Measurements from ENCODE around the gene KCNH2. TPM values are rescaled to one million over a fixed set of nuclear protein-coding genes. Genes with fewer than 3 reads are reported as not detected.

Gene KCNH2
- total and polyA plus RNA-seq, 2 of the 13 experiments (the other 11 are each of a cell fraction or from before 2014, with no cell fraction given): 0.09 to 0.11 TPM

DNA sequence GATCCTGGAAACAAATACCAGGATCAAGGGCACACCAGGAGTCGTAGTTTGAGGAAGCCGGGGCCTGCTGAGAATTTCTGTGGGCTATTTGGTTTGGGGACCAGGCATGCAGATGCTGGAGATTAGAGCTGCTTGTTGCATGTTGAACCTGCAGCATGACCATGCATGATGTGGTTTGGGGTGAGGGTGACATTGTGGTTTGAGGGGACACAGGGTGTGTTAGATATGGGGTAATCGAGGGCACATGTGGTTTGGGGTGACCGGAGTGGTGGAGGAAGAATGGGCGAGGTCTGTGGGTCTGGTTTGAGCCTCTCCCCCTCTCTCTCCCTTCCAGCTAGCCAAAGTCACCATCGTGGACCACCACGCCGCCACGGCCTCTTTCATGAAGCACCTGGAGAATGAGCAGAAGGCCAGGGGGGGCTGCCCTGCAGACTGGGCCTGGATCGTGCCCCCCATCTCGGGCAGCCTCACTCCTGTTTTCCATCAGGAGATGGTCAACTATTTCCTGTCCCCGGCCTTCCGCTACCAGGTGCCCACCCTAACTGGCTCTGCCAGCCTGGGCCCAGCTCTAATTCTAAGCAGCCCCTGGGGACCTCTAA lies 22.9 kb upstream of the KCNH2 start:
- intact Hi-C loops (cut with micrococcal nuclease; ENCODE audit: unreplicated experiment): no loop called here
- H3K9me3 ChIP-seq (ENCODE audit: low read length): no peaks in the 10 kb centered on the region
- H3K27ac ChIP-seq (ENCODE audit: extremely low read length, insufficient read depth, low read length): no peak overlapping the region
- H3K4me3 ChIP-seq (replicated peaks in 1 of 3; ENCODE audit: insufficient read depth in 1 of 3, low read depth in 2 of 3, low read length in 3 of 3): no peak overlapping the region
- H4K20me1 ChIP-seq (ENCODE audit: insufficient read depth, low read length): no peaks in the 10 kb centered on the region
- H3K27me3 ChIP-seq (ENCODE audit: control insufficient read depth in 1 of 2, insufficient read depth in 2 of 2, low read length in 2 of 2): peaks cover 0 to 8% of the 10 kb centered on the region in 2 experiments; a peak in 2 of 5 replicates
- 66% methylated on average over 12 of the region's 13 CpGs for WGBS (ENCODE audit: low lambda C conversion rate)
- no peak overlapping the region for H3K9ac ChIP-seq (ENCODE audit: insufficient read depth, low read depth, low read length)
- ChIA-PET POLR2A (no interaction called here), CTCF (ENCODE audit: low intra/inter-chr PET ratio, low total read pairs) (no interaction called here)
- FAIRE-seq (no peak), DNase-seq (ENCODE audit: low spot score) (no peak), ATAC-seq (no peak)
- H3K4me2 ChIP-seq (ENCODE audit: low read depth, low read length): no peak overlapping the region
- in situ Hi-C loops (cut with HindIII; ENCODE audit: extremely low pct_ligation_motif_present, low pct_unique_long_range_greater_than_20kb): no loop called here
- no peaks in the 10 kb centered on the region for H3K36me3 ChIP-seq (replicated peaks in 1 of 2; ENCODE audit: control insufficient read depth in 1 of 2, insufficient read depth in 2 of 2, low read length in 2 of 2)
- TF ChIP-seq MIER2 (CRISPR knock-in tag; IDR thresholded peaks at IDR 0.05) (no peak), AKAP8 (CRISPR knock-in tag; IDR thresholded peaks at IDR 0.05) (no peak), MAFF (IDR thresholded peaks at IDR 0.05; ENCODE audit: low read depth, low read length) (no peak), ZFP90 (CRISPR knock-in tag; IDR thresholded peaks at IDR 0.05; ENCODE audit: borderline replicate concordance) (no peak), KDM3A (CRISPR knock-in tag; IDR thresholded peaks at IDR 0.05; ENCODE audit: low read depth) (no peak), NKX3-1 (CRISPR knock-in tag; IDR thresholded peaks at IDR 0.05) (no peak), ZNF530 (CRISPR knock-in tag; IDR thresholded peaks at IDR 0.05; ENCODE audit: low read depth) (no peak), ETV6 (CRISPR knock-in tag; conservative IDR thresholded peaks at IDR 0.05) (no peak), ZFY (CRISPR knock-in tag; IDR thresholded peaks at IDR 0.05) (no peak)
- TF ChIP-seq, protein P1, sequence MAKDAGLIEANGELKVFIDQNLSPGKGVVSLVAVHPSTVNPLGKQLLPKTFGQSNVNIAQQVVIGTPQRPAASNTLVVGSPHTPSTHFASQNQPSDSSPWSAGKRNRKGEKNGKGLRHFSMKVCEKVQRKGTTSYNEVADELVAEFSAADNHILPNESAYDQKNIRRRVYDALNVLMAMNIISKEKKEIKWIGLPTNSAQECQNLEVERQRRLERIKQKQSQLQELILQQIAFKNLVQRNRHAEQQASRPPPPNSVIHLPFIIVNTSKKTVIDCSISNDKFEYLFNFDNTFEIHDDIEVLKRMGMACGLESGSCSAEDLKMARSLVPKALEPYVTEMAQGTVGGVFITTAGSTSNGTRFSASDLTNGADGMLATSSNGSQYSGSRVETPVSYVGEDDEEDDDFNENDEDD (CRISPR knock-in tag; IDR thresholded peaks at IDR 0.05; ENCODE audit: borderline replicate concordance): no peak
- H3K4me1 ChIP-seq (ENCODE audit: insufficient read depth, low read length): peaks cover 33% of the 10 kb centered on the region
- H3K79me2 ChIP-seq (ENCODE audit: insufficient read depth, low read length): no peaks in the 10 kb centered on the region
- no peak overlapping the region for H2AFZ ChIP-seq (ENCODE audit: low read length)
- no TSS peak for BruUV-seq (replicated peaks)

Measured in HepG2 (cell line).